Esophagus muscularis mucosa (tissue), 4 donors: ENCODE data around the gene CAPG.

ENCODE experiments used
- CTCF ChIP-seq, 3 experiments: fragments of 200-600 bp in 2 of 3; fragments of 450-650 bp in 1 of 3; sonication (generic) in 2 of 3; IDR thresholded peaks; one replicate each; pipeline ENCODE4 v1.5.1; 2017 to 2019; ENCODE audit warnings: antibody characterized with exemption in 3 of 3, mild to moderate bottlenecking in 2 of 3, moderate library complexity in 1 of 3
- EP300 ChIP-seq: sonication (generic); formaldehyde crosslinking; IDR thresholded peaks from one replicate; pipeline ENCODE4 v1.6.1; 2017; ENCODE audit warnings: antibody characterized with exemption
- POLR2A ChIP-seq: fragments of 450-650 bp; IDR thresholded peaks from one replicate; pipeline ENCODE4 v1.6.1; 2017; ENCODE audit warnings: antibody characterized with exemption, moderate library complexity, mild to moderate bottlenecking, low read depth
- POLR2AphosphoS5 ChIP-seq, 2 donors: sonication (generic); formaldehyde crosslinking; IDR thresholded peaks; one replicate each; pipeline ENCODE4 v1.6.1; 2017; ENCODE audit warnings: antibody characterized with exemption in 2 of 2

DNA sequence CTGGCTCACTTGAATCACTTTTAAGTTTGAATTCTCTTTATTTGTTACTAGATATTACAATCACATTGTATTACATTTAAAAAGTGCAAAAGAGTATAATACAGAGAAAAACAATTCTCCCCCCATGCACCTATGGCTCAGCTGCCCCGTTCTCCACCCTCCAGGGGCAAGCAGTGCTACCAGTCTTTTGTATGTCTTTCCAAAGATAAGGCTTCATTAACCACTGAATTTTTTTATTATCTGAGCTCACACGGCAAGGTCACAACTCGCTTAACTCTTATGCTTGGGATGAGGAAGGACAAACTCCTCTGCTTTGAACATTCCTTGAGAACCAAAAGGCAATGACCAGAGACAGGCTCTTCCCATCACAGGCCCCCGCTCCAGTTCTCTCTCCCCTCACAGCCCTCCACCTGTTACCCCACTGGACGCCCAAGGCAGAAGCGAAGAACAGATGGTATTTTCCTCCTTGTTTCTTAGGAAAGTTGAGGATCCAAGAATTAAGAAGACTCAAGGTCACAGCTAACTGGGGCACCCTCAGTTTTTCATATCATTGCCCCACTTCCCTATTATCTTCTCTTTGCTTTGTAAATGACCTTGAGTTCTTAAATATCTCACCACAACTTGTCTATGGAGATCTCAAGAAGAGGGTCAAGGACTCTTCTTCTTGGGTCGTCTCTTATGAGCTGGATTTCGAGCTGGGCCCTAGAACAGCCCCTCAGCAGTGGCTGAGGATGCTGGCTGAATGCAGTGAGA is 38.5 kb upstream of the CAPG start:
- TF ChIP-seq CTCF (IDR thresholded peaks at IDR 0.05) (no peak), EP300 (no peak), POLR2AphosphoS5 (IDR thresholded peaks at IDR 0.05) (no peak), POLR2A (no peak)
